GM19455 (cell line): ENCODE data around the gene UBE2I.
"Not testable (repeated sequence)": the region's sequence is repeated elsewhere in the genome, so short reads cannot be mapped to it uniquely, and the experiment has no call there.

ENCODE experiments used
- ATAC-seq: cut with Tn5 transposase; IDR thresholded peaks from one replicate; pipeline ENCODE4 v1.9.1; 2021; ENCODE audit not compliant: unreplicated experiment

The UBE2I gene

DNA sequence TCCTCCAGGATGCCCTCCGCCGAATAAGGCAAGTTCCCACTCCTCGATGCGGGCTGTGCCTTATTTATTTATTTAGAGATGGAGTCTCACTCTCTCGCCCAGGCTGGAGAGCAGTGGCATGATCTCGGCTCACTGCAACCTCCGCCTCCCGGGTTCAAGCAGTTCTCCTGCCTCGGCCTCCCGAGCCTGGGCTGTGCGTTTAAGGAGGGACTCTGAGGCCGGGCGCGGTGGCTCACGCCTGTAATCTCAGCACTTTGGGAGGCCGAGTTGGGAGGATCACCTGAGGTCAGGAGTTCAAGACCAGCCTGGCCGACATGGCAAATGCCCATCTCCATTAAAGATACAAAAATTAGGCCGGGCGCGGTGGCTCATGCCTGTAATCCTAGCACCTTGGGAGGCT lies 18.7 kb downstream of the UBE2I start:
- ATAC-seq: not testable (repeated sequence)

- ATAC-seq: not testable (repeated sequence)
These were observed 19.5 kb downstream of the UBE2I start for GRCh38 chr16:1328961-1329360.

GRCh38 chr16:1330260-1330914 lies 21.0 kb downstream of the UBE2I start:
- ATAC-seq: no peak

GRCh38 chr16:1330931-1331711 lies 21.7 kb downstream of the UBE2I start:
- ATAC-seq: no peak

DNA sequence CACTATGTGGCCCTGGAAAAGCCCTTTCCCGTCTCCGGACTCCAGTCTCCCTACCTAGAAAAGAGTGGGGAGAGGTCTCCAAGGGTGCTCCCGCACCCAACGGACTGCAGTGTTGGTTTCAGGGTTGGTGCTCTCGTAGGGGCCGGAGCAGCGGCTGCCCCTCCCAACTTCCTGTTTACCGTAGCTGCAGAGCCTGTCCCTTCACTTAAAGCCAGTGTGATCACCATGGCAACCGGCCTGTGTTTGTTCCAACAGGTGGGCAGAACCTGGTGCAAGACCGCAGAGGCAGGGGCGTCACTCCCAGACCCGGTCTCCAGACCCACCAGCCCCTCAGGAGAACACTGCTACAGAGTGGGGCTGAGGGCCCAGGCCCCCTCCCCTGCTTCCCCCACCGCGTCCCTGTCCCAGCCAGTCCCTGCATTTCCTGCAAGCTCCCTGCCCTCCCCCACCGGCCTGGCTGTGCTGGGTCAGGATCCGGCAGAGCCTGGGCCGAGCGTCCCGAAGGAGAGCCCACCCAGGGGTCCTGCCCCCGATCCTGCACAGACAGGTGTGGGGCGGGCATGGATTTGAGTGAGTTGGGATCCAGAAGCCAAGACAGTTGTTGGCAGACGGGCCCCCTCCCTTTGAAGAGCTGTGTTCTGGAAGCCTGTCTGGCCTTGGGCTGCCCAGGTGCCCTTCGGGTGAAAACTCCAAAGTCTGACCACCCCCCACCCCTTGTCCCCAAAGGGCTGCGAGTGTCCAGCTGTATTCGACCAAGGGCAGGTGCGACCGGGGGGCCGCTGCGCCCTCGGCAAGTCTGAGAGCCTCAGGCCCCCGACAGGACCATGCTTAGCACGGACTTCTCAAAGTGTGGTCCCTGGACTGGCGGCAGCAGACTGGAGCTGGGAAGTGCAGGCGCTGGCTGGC lies 22.5 kb downstream of the UBE2I start:
- no peak for ATAC-seq

DNA sequence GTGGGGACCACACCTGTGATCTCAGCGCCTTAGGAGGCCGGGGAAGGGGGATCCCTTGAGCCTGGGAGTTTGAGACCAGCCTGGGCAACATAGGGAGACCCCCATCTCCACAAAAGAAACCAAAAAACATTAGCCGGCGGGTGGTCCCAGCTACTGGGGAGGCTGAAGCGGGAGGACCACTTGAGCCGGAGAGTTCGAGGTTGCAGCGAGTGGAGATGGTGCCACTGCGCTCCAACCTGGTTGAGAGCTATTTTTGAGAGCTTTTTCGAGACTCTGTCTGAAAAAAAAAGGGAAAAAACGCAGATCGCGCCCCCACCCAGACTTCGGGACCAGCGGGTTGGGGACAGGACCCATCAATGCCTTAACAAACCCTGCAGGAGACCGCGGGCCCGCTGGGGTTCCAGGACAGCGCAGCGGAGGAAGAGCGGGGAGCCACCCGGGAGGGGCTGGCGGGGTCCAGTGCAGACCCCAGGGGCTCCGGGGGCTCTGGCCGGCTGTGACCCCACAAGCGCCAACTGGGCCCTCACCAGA lies 23.2 kb downstream of the UBE2I start:
- no peak for ATAC-seq

- no peak for ATAC-seq
These were observed 23.8 kb downstream of the UBE2I start, which contains the start of gene BAIAP3 for GRCh38 chr16:1333149-1333812. BAIAP3 (plus strand) TSS chr16:1333645; CDS start chr16:1338550, 4,905 bp downstream.

- no peak for ATAC-seq
These were observed 24.6 kb downstream of the UBE2I start for GRCh38 chr16:1333854-1334700.

- ATAC-seq: no peak
These were observed 25.3 kb downstream of the UBE2I start for GRCh38 chr16:1334739-1335138.

GRCh38 chr16:1335211-1335971 lies 26.0 kb downstream of the UBE2I start:
- ATAC-seq: no peak

- ATAC-seq: no peak
These were observed 26.6 kb downstream of the UBE2I start for GRCh38 chr16:1335996-1336395.

DNA sequence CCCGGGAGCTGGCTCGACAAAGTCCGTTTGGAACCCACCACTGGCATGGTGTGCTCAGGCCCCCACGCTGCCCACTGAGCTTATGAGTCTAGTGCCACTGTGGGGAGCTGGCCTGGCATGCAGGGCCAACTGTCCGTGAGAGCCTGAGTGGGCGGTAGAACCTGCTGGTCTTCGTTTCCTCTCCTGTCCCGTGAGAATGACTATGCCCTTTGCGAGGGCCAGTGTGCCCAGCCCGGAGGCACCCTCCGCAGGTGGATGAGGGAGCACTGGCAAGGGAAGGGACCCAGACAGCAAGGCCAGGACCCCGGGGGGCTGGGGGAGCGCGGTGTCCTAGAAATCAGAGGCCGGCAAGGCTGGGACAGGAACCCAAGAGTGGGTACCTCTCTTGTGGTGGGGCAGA lies 27.2 kb downstream of the UBE2I start:
- no peak for ATAC-seq

GRCh38 chr16:1337486-1337885 lies 28.1 kb downstream of the UBE2I start:
- ATAC-seq: no peak

DNA sequence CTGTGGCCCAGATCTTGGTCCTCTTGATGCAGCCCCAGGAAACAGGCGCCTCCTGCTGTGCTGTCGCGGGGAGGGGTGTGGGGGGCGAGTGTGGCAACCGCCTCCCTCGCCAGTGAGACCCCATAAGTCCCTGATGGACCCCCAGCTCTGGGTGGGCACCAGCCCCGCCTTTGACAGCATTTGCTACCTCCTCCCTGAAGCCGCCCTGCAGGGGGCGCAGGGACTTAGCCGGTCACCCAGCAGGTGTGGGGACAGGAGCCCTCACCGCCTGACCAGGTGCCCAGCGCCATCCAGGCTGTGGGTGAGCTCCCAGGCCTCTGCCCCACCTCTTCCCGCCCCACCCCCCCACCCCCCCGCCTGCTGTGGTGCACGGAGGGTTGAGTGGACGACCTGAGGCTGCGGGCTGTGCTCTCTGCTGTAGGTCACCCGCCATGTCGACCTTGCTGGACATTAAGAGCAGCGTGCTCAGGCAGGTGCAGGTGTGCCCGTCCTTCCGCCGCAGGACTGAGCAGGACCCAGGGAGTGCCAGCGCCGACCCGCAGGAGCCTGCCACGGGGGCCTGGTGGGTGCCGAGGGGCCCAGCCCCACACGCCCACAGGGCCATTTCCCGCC lies 28.8 kb downstream of the UBE2I start:
- no peak for ATAC-seq

DNA sequence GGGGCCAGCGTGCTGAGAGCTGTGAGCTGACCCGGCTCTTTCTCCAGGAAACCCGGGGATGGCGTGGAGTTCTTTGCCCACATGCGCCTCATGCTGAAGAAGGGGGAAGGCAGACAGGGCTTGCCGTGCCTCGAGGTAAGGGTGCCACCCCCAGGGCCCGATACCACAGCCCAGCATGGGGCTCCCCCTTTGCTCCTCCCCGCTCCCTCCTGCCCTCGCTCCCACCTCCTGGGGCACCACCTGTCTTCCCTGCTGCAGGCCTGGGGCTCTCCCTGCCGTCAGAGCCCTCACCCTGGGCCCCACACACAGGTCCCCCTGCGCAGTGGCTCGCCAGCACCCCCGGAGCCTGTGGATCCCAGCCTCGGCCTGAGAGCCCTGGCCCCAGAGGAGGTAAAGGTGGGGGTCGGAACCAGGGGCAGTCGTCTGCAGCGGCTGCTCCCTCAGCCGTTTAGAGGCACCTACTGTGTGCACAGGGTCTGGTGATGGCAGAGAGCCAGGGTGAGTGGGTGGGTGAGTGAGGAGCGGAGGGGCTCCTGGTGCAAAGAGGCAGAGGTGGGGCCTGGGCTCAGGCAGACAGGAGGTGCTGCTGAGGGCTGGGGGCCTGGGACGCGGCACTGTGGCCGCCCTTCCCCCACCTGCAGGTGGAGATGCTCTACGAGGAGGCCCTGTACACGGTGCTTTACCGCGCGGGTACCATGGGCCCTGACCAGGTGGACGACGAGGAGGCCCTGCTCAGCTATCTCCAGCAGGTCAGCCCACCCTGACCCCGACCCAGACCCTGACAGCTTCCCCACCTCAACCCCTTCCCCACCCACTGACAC lies 29.6 kb downstream of the UBE2I start:
- ATAC-seq: no peak

DNA sequence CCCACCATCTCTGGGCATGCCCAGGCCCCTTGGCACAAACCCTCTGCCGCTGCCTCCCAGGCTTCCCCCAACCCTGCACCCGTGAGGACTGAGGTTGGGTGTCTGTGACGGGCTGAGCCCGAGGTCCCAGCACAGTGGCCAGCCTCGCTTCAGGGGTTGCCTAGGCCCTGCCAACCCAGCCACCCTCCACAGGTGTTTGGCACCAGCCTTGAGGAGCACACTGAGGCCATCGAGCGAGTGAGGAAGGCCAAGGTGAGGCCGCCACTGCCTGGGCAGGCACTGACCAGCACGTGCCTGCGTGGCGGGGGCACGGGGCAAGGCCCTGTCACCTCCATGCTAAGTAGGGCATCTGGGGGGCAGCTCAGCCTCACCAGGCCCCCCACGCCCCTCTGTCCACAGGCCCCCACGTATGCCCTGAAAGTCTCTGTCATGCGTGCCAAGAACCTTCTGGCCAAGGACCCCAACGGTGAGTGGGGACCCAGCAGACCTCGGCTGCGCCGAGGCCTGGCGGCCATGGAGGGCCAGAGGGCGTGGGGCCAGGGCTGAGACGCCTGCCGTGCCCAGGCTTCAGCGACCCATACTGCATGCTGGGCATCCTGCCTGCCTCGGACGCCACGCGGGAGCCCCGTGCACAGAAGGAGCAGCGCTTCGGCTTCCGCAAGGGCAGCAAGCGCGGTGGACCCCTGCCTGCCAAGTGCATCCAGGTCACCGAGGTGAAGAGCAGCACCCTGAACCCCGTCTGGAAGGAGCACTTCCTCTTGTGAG lies 31.5 kb downstream of the UBE2I start:
- no peak for ATAC-seq
